Naive B cell (primary cell): ENCODE results near the gene LTBP2. TPM values are rescaled to one million over a fixed set of nuclear protein-coding genes. Genes with fewer than 3 reads are reported as not detected.

ENCODE experiments used
- ATAC-seq, 2 donors: fragments of 150-1000 bp; cut with Tn5 transposase; 2 replicates each; pipeline ENCODE4 v1.10.0; 2021; ENCODE audit warnings: low read depth in 2 of 2, mild to moderate bottlenecking in 2 of 2, moderate library complexity in 2 of 2
- DNase-seq: peaks from one replicate; pipeline ENCODE4 v3.0.0; 2022
- H3K27ac Mint-ChIP-seq, 6 donors: one replicate each; pipeline ENCODE4 v1.8.0; 2020 to 2022; ENCODE audit warnings: mild to moderate bottlenecking in 6 of 6, mixed read lengths in 6 of 6, moderate library complexity in 5 of 6, inconsistent platforms in 2 of 6
- H3K27me3 Mint-ChIP-seq, 3 donors: one replicate each; pipeline ENCODE4 v1.8.0; 2021 to 2022; ENCODE audit warnings: mixed read lengths in 3 of 3, mild to moderate bottlenecking in 1 of 3
- H3K36me3 Mint-ChIP-seq, 2 donors: one replicate each; pipeline ENCODE4 v1.8.0; 2020 to 2022; ENCODE audit warnings: mixed read lengths in 2 of 2, inconsistent platforms in 1 of 2, mild to moderate bottlenecking in 1 of 2
- H3K4me1 Mint-ChIP-seq, 3 donors: one replicate each; pipeline ENCODE4 v1.8.0; 2020 to 2022; ENCODE audit warnings: mixed read lengths in 3 of 3, inconsistent platforms in 1 of 3, mild to moderate bottlenecking in 1 of 3, moderate library complexity in 1 of 3
- H3K4me3 Mint-ChIP-seq, 8 donors: one replicate each; pipeline ENCODE4 v1.8.0; 2020 to 2022; ENCODE audit warnings: mild to moderate bottlenecking in 8 of 8, mixed read lengths in 8 of 8, moderate library complexity in 8 of 8, inconsistent platforms in 2 of 8
- H3K9me3 Mint-ChIP-seq, 7 donors: one replicate each; pipeline ENCODE4 v1.8.0; 2020 to 2022; ENCODE audit warnings: mixed read lengths in 7 of 7, mild to moderate bottlenecking in 5 of 7, inconsistent platforms in 2 of 7, moderate library complexity in 1 of 7
- polyA plus RNA-seq, 6 donors: library from polyadenylated mRNA; unstranded; fragments of 300-500 nt; fragmentation: Illumina TruSeq; gene quantifications; one replicate each; pipeline ENCODE4 v1.2.3, GENCODE V29; 2021; ENCODE audit warnings: low read depth in 6 of 6

Gene LTBP2
- polyA plus RNA-seq, 6 donors from 2014 or later = 0.09 to 0.86 (median 0.17) TPM

- Mint-ChIP-seq H3K4me1 (peaks cover 0 to 6% (median 4%) of the 10 kb centered on the region in 3 donors), H3K9me3 (peaks cover 0 to 2% (median 0%) of the 10 kb centered on the region in 7 donors)
Observed at GRCh38 chr14:74552623-74553022, 59.4 kb downstream of the LTBP2 start.

GRCh38 chr14:74551431-74552371, 60.3 kb downstream of the LTBP2 start:
- H3K9me3 Mint-ChIP-seq = peaks cover 0 to 2% (median 0%) of the 10 kb centered on the region in 7 donors
- ATAC-seq (no peak), DNase-seq (no peak)
- H3K27ac Mint-ChIP-seq = peak overlapping the region in 2 of 6 donors; percentile 47 to 94
- H3K36me3 Mint-ChIP-seq = no peaks in the 10 kb centered on the region
- no peak overlapping the region for H3K4me3 Mint-ChIP-seq
- peaks cover 0 to 6% (median 4%) of the 10 kb centered on the region in 3 donors for H3K4me1 Mint-ChIP-seq
- peaks cover 4 to 9% (median 7%) of the 10 kb centered on the region in 3 donors for H3K27me3 Mint-ChIP-seq

More at GRCh38 chr14:74552623-74553022, 59.4 kb downstream of the LTBP2 start:
- no peaks in the 10 kb centered on the region for H3K36me3 Mint-ChIP-seq
- no peak overlapping the region for H3K4me3 Mint-ChIP-seq
- DNase-seq (no peak), ATAC-seq (no peak)
- no peak overlapping the region for H3K27ac Mint-ChIP-seq
- peaks cover 4 to 9% (median 7%) of the 10 kb centered on the region in 3 donors for H3K27me3 Mint-ChIP-seq

GRCh38 chr14:74551001-74551400, 61.0 kb downstream of the LTBP2 start:
- Mint-ChIP-seq H3K36me3 (no peaks in the 10 kb centered on the region), H3K27ac (peak overlapping the region in 1 of 6 donors; percentile 47), H3K9me3 (peaks cover 0 to 2% (median 0%) of the 10 kb centered on the region in 7 donors), H3K4me1 (peaks cover 0 to 6% (median 4%) of the 10 kb centered on the region in 3 donors), H3K4me3 (no peak overlapping the region), H3K27me3 (peaks cover 4 to 9% (median 7%) of the 10 kb centered on the region in 3 donors)
- DNase-seq = no peak
- ATAC-seq = no peak

GRCh38 chr14:74550071-74550470, 62.0 kb downstream of the LTBP2 start:
- peaks cover 0 to 2% (median 0%) of the 10 kb centered on the region in 7 donors for H3K9me3 Mint-ChIP-seq
- no peak overlapping the region for H3K27ac Mint-ChIP-seq
- H3K36me3 Mint-ChIP-seq = no peaks in the 10 kb centered on the region
- DNase-seq (no peak), ATAC-seq (no peak)
- peaks cover 0 to 6% (median 4%) of the 10 kb centered on the region in 3 donors for H3K4me1 Mint-ChIP-seq
- H3K27me3 Mint-ChIP-seq = peaks cover 4 to 9% (median 7%) of the 10 kb centered on the region in 3 donors
- no peak overlapping the region for H3K4me3 Mint-ChIP-seq

- DNase-seq (no peak), ATAC-seq (no peak)
- no peak overlapping the region for H3K27ac Mint-ChIP-seq
- H3K4me1 Mint-ChIP-seq = peaks cover 0 to 5% (median 4%) of the 10 kb centered on the region in 3 donors
- H3K36me3 Mint-ChIP-seq = no peaks in the 10 kb centered on the region
- no peaks in the 10 kb centered on the region for H3K9me3 Mint-ChIP-seq
- no peak overlapping the region for H3K4me3 Mint-ChIP-seq
- peaks cover 4 to 9% (median 7%) of the 10 kb centered on the region in 3 donors for H3K27me3 Mint-ChIP-seq
Observed at GRCh38 chr14:74549588-74549987, 62.4 kb downstream of the LTBP2 start.

GRCh38 chr14:74548881-74549280, 63.2 kb downstream of the LTBP2 start:
- Mint-ChIP-seq H3K27ac (no peak overlapping the region), H3K4me1 (no peaks in the 10 kb centered on the region), H3K27me3 (peaks cover 4 to 12% (median 8%) of the 10 kb centered on the region in 3 donors), H3K36me3 (no peaks in the 10 kb centered on the region), H3K9me3 (no peaks in the 10 kb centered on the region), H3K4me3 (peak overlapping the region in 1 of 8 donors; percentile 36)
- ATAC-seq (no peak), DNase-seq (no peak)

- Mint-ChIP-seq H3K27me3 (peaks cover 4 to 17% (median 14%) of the 10 kb centered on the region in 3 donors), H3K9me3 (no peaks in the 10 kb centered on the region), H3K27ac (no peak overlapping the region), H3K4me1 (no peaks in the 10 kb centered on the region), H3K4me3 (no peak overlapping the region), H3K36me3 (no peaks in the 10 kb centered on the region)
- ATAC-seq (no peak), DNase-seq (no peak)
Observed at GRCh38 chr14:74547331-74547927, 64.6 kb downstream of the LTBP2 start.

GRCh38 chr14:74546416-74546815, 65.6 kb downstream of the LTBP2 start:
- DNase-seq (no peak), ATAC-seq (no peak)
- Mint-ChIP-seq H3K9me3 (no peaks in the 10 kb centered on the region), H3K36me3 (no peaks in the 10 kb centered on the region), H3K4me3 (no peak overlapping the region), H3K27ac (peak overlapping the region in 1 of 6 donors; percentile 26), H3K27me3 (peaks cover 4 to 13% (median 8%) of the 10 kb centered on the region in 3 donors), H3K4me1 (no peaks in the 10 kb centered on the region)

- H3K36me3 Mint-ChIP-seq = no peaks in the 10 kb centered on the region
- no peak for ATAC-seq
- DNase-seq = no peak
- peaks cover 4 to 9% (median 6%) of the 10 kb centered on the region in 3 donors for H3K27me3 Mint-ChIP-seq
- H3K4me1 Mint-ChIP-seq = no peaks in the 10 kb centered on the region
- H3K4me3 Mint-ChIP-seq = no peak overlapping the region
- no peaks in the 10 kb centered on the region for H3K9me3 Mint-ChIP-seq
- no peak overlapping the region for H3K27ac Mint-ChIP-seq
Observed at GRCh38 chr14:74545386-74545785, 66.7 kb downstream of the LTBP2 start.

- no peaks in the 10 kb centered on the region for H3K4me1 Mint-ChIP-seq
Observed at GRCh38 chr14:74543771-74544438, 68.1 kb downstream of the LTBP2 start.

GRCh38 chr14:74542056-74542685, 69.9 kb downstream of the LTBP2 start:
- H3K36me3 Mint-ChIP-seq = no peaks in the 10 kb centered on the region
- H3K4me3 Mint-ChIP-seq = no peak overlapping the region
- H3K9me3 Mint-ChIP-seq = no peaks in the 10 kb centered on the region
- H3K27me3 Mint-ChIP-seq = peaks cover 0 to 9% (median 6%) of the 10 kb centered on the region in 3 donors
- ATAC-seq = no peak
- no peak for DNase-seq
- H3K27ac Mint-ChIP-seq = no peak overlapping the region
- no peaks in the 10 kb centered on the region for H3K4me1 Mint-ChIP-seq

More at GRCh38 chr14:74543771-74544438, 68.1 kb downstream of the LTBP2 start:
- Mint-ChIP-seq H3K4me3 (no peak overlapping the region), H3K27ac (peak overlapping the region in 2 of 6 donors; percentile 44 to 49), H3K36me3 (no peaks in the 10 kb centered on the region), H3K9me3 (no peaks in the 10 kb centered on the region), H3K27me3 (peaks cover 4 to 9% (median 6%) of the 10 kb centered on the region in 3 donors)
- ATAC-seq = no peak
- no peak for DNase-seq

GRCh38 chr14:74541225-74541624, 70.8 kb downstream of the LTBP2 start:
- ATAC-seq (no peak), DNase-seq (no peak)
- peaks cover 0 to 9% (median 6%) of the 10 kb centered on the region in 3 donors for H3K27me3 Mint-ChIP-seq
- H3K4me3 Mint-ChIP-seq = no peak overlapping the region
- H3K9me3 Mint-ChIP-seq = no peaks in the 10 kb centered on the region
- H3K27ac Mint-ChIP-seq = no peak overlapping the region
- H3K4me1 Mint-ChIP-seq = no peaks in the 10 kb centered on the region
- H3K36me3 Mint-ChIP-seq = no peaks in the 10 kb centered on the region

- Mint-ChIP-seq H3K4me3 (no peak overlapping the region), H3K36me3 (no peaks in the 10 kb centered on the region), H3K27me3 (peaks cover 0 to 9% (median 6%) of the 10 kb centered on the region in 3 donors), H3K4me1 (no peaks in the 10 kb centered on the region), H3K9me3 (no peaks in the 10 kb centered on the region), H3K27ac (no peak overlapping the region)
- DNase-seq = no peak
- no peak for ATAC-seq
Observed at GRCh38 chr14:74539503-74539902, 72.5 kb downstream of the LTBP2 start.
